ENCODE data around the gene TNIK.

DNA sequence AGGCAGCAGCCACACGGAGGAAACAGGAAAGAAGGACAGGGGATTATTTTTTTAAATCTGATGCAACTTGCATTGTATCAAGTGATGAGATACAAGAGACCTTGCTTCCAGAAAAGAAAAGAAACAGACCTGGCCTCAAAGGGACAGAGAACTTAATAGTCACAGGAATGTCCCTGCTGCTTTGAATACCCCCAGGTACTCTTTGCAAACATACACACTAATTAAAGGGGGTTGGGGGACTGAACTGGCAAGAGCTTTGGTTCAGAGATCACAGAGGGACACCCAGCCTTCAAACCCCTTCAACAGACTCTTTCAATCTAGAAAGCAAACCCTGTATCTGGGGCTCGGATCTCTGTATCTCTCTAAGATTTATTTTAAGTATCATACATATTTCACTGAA is 18.0 kb downstream of the TNIK start:
- TF ChIP-seq YY1 (IDR thresholded peaks at IDR 0.05; ENCODE audit: insufficient read depth, insufficient read length) = no peak
- no peak for TF ChIP-seq ZNF274 (IDR thresholded peaks at IDR 0.05; ENCODE audit: low read depth, low read length)
